Smooth muscle cell (in vitro differentiated cells): ENCODE measurements around the gene AK5. TPM values are rescaled to one million over a fixed set of nuclear protein-coding genes. Genes with fewer than 3 reads are reported as not detected.

ENCODE experiments used
- DNase-seq: peaks from one replicate; lab custom pipeline; 2025; ENCODE audit not compliant: unreplicated experiment; lab: John Stamatoyannopoulos, UW
- H2AFZ ChIP-seq: fragments of 200-600 bp; sonication (generic); 2 replicates; pipeline ENCODE4 v1.6.0; 2016; ENCODE audit warnings: antibody characterized with exemption, low read depth, mild to moderate bottlenecking
- H3F3A ChIP-seq: fragments of 200-600 bp; sonication (generic); 2 replicates; pipeline ENCODE4 v1.6.0; 2017; ENCODE audit warnings: antibody characterized with exemption, low read depth
- H3K27ac ChIP-seq: fragments of 200-600 bp; sonication (generic); 2 replicates; pipeline ENCODE4 v1.5.1; 2016; ENCODE audit warnings: low read depth, mild to moderate bottlenecking
- H3K27me3 ChIP-seq: fragments of 200-600 bp; sonication (generic); 2 replicates; pipeline ENCODE4 v1.6.1; 2016; ENCODE audit warnings: low read depth, mild to moderate bottlenecking
- H3K36me3 ChIP-seq: fragments of 200-600 bp; sonication (generic); 2 replicates; pipeline ENCODE4 v1.5.1; 2016; ENCODE audit warnings: low read depth
- H3K4me1 ChIP-seq: fragments of 200-600 bp; sonication (generic); 2 replicates; pipeline ENCODE4 v1.5.1; 2016; ENCODE audit warnings: low read depth
- H3K4me2 ChIP-seq: fragments of 200-600 bp; sonication (generic); 2 replicates; pipeline ENCODE4 v1.6.0; 2016; ENCODE audit warnings: mild to moderate bottlenecking
- H3K4me3 ChIP-seq: fragments of 200-600 bp; sonication (generic); 2 replicates; pipeline ENCODE4 v1.5.1; 2016; ENCODE audit warnings: mild to moderate bottlenecking
- H3K79me2 ChIP-seq: fragments of 200-600 bp; sonication (generic); 2 replicates; pipeline ENCODE4 v1.6.0; 2016; ENCODE audit warnings: low read depth, mild to moderate bottlenecking
- H3K9ac ChIP-seq: fragments of 200-600 bp; sonication (generic); 2 replicates; pipeline ENCODE4 v1.6.0; 2016; ENCODE audit warnings: low read depth
- H3K9me3 ChIP-seq: fragments of 200-600 bp; sonication (generic); replicated peaks from 2 replicates; pipeline ENCODE4 v1.5.1; 2016; ENCODE audit warnings: low read depth
- H4K20me1 ChIP-seq: fragments of 200-600 bp; sonication (generic); 2 replicates; pipeline ENCODE4 v1.6.0; 2016; ENCODE audit warnings: low read depth
- CTCF ChIP-seq: fragments of 200-600 bp; sonication (generic); IDR thresholded peaks from 2 replicates; pipeline ENCODE4 v1.5.1; 2017; ENCODE audit warnings: borderline replicate concordance, mild to moderate bottlenecking, antibody characterized with exemption; ENCODE audit not compliant: insufficient read depth, poor library complexity, severe bottlenecking
- WGBS: methylation state at CpG from one replicate; pipeline ENCODE4 v1.1.7; 2016; ENCODE audit warnings: low lambda C conversion rate; 5-methylcytosine and 5-hydroxymethylcytosine counted together
- polyA plus RNA-seq: library from polyadenylated mRNA; unstranded; fragments of >200 nt; fragmentation: Nextera tagmentation; extraction: Ambion mirVana; gene quantifications from 2 replicates; pipeline ENCODE4 v1.2.1, GENCODE V29; 2016
- total RNA-seq: library from RNA; depleted of rRNA; stranded (reverse); fragments of >200 nt; gene quantifications from 2 replicates; pipeline ENCODE4 v1.2.3, GENCODE V29; 2014

The AK5 gene
- total and polyA plus RNA-seq, 2 experiments from 2014 or later = 0.43 TPM; not detected in 1

GRCh38 chr1:77370583-77371306 is 88.9 kb downstream of the AK5 start:
- no peaks in the 10 kb centered on the region for H3K9me3 ChIP-seq
- no peaks in the 10 kb centered on the region for H3K27me3 ChIP-seq
- 81% methylated on average over 2 of the region's 2 CpGs for WGBS
- no peaks in the 10 kb centered on the region for H3K36me3 ChIP-seq
- no peaks in the 10 kb centered on the region for H3K79me2 ChIP-seq
- no peak for DNase-seq
- no peak overlapping the region for H3K4me2 ChIP-seq
- no peaks in the 10 kb centered on the region for H3F3A ChIP-seq
- no peak overlapping the region for H3K9ac ChIP-seq
- TF ChIP-seq CTCF = no peak
- peak overlapping the region; percentile 11 for H2AFZ ChIP-seq
- H3K4me3 ChIP-seq = no peak overlapping the region
- peak overlapping the region; percentile 66 for H3K27ac ChIP-seq
- H4K20me1 ChIP-seq = no peaks in the 10 kb centered on the region
- H3K4me1 ChIP-seq = peaks cover 7% of the 10 kb centered on the region

- no peaks in the 10 kb centered on the region for H3K79me2 ChIP-seq
Observed at GRCh38 chr1:77371396-77371795, 89.6 kb downstream of the AK5 start.

GRCh38 chr1:77373702-77374101 is 91.9 kb downstream of the AK5 start:
- H3K4me3 ChIP-seq = no peak overlapping the region
- no peaks in the 10 kb centered on the region for H3K9me3 ChIP-seq
- H3K36me3 ChIP-seq = no peaks in the 10 kb centered on the region
- no peak overlapping the region for H3K9ac ChIP-seq
- peaks cover 7% of the 10 kb centered on the region for H3K4me1 ChIP-seq
- no peak for TF ChIP-seq CTCF
- no peak overlapping the region for H2AFZ ChIP-seq
- H3K27me3 ChIP-seq = no peaks in the 10 kb centered on the region
- WGBS = 98% methylated on average over 3 of the region's 3 CpGs
- no peak for DNase-seq
- no peaks in the 10 kb centered on the region for H3K79me2 ChIP-seq
- H3K27ac ChIP-seq = no peak overlapping the region
- H3F3A ChIP-seq = no peaks in the 10 kb centered on the region
- H3K4me2 ChIP-seq = no peak overlapping the region
- H4K20me1 ChIP-seq = no peaks in the 10 kb centered on the region

More at GRCh38 chr1:77371396-77371795, 89.6 kb downstream of the AK5 start:
- peak overlapping the region; percentile 66 for H3K27ac ChIP-seq
- DNase-seq = no peak
- no peaks in the 10 kb centered on the region for H4K20me1 ChIP-seq
- no peak for TF ChIP-seq CTCF
- H3K4me1 ChIP-seq = peaks cover 7% of the 10 kb centered on the region
- no peaks in the 10 kb centered on the region for H3K36me3 ChIP-seq
- no peaks in the 10 kb centered on the region for H3K27me3 ChIP-seq
- H3K4me3 ChIP-seq = no peak overlapping the region
- WGBS = 59% methylated on average over 1 of the region's 1 CpG
- no peaks in the 10 kb centered on the region for H3K9me3 ChIP-seq
- no peak overlapping the region for H2AFZ ChIP-seq
- H3K4me2 ChIP-seq = no peak overlapping the region
- H3K9ac ChIP-seq = no peak overlapping the region
- no peaks in the 10 kb centered on the region for H3F3A ChIP-seq

DNA sequence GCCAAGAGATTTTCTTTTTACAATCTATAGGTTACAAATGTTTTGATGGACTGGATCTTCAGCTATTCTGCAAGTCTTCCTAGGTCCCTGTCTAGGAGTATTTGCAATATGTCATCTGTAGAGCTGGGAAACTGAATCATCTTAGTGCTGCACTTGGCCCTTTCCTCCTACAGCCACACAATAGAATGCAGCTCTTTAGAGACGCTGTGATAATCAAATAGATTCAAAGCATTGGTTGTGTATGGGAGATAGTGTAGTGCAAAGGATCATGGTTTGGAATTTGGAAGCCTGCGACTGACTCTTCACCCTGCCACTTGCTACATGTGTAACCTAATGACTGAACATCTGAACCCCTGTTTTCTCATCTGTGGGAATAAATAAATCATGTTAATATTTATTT is 93.7 kb downstream of the AK5 start:
- H3K9ac ChIP-seq = no peak overlapping the region
- no peak overlapping the region for H2AFZ ChIP-seq
- H3K4me2 ChIP-seq = no peak overlapping the region
- H3K27ac ChIP-seq = no peak overlapping the region
- no peak overlapping the region for H3K4me3 ChIP-seq
- WGBS = 82% methylated on average over 2 of the region's 2 CpGs
- H3K27me3 ChIP-seq = no peaks in the 10 kb centered on the region
- no peaks in the 10 kb centered on the region for H3K79me2 ChIP-seq
- peaks cover under 1% of the 10 kb centered on the region for H3K4me1 ChIP-seq
- no peak for DNase-seq
- no peak for TF ChIP-seq CTCF
- no peaks in the 10 kb centered on the region for H3K36me3 ChIP-seq
- no peaks in the 10 kb centered on the region for H3F3A ChIP-seq
- no peaks in the 10 kb centered on the region for H3K9me3 ChIP-seq
- no peaks in the 10 kb centered on the region for H4K20me1 ChIP-seq
